GM12891 (cell line): ENCODE measurements around the gene MCRIP1.
A peak's percentile ranks its signal among the peaks of the same experiment; 100 is the strongest.

ENCODE experiments used
- POLR2A ChIP-seq: IDR thresholded peaks from 2 replicates; pipeline ENCODE4 v1.6.1; 2011; ENCODE audit warnings: low read depth, low read length, control low read depth
- POLR2AphosphoS5 ChIP-seq: IDR thresholded peaks from 2 replicates; pipeline ENCODE4 v1.6.1; 2011; ENCODE audit warnings: low read depth, low read length, control low read depth
- TAF1 ChIP-seq: IDR thresholded peaks from 2 replicates; pipeline ENCODE4 v1.6.1; 2011; ENCODE audit warnings: low read depth, low read length, control low read depth

- TF ChIP-seq POLR2A (peak; percentile 76), TAF1 (no peak), POLR2AphosphoS5 (peak; percentile 80)
Measured at GRCh38 chr17:81865733-81866439, 32.8 kb upstream of the MCRIP1 start.
